Kidney epithelial cell (primary cell): ENCODE results near the gene NDC1. TPM values are rescaled to one million over a fixed set of nuclear protein-coding genes. Genes with fewer than 3 reads are reported as not detected.
"Not testable (repeated sequence)": the region's sequence is repeated elsewhere in the genome, so short reads cannot be mapped to it uniquely, and the experiment has no call there.

Experiments
- DNase-seq: peaks from one replicate; pipeline ENCODE4 v3.0.0-alpha.2; 2010; ENCODE audit warnings: low read depth
- H3K27me3 ChIP-seq: 2 replicates; pipeline ENCODE4 v1.6.0; 2011; ENCODE audit warnings: low read length; ENCODE audit not compliant: control insufficient read depth, insufficient read depth
- H3K36me3 ChIP-seq: 2 replicates; pipeline ENCODE4 v1.5.1; 2011; ENCODE audit warnings: low read length; ENCODE audit not compliant: control insufficient read depth, insufficient read depth
- H3K4me3 ChIP-seq: 2 replicates; pipeline ENCODE4 v1.5.1; 2011; ENCODE audit warnings: low read depth, mild to moderate bottlenecking, control low read depth, low read length
- total RNA-seq: library from RNA; depleted of rRNA; stranded (reverse); fragments of >200 nt; gene quantifications from 2 replicates; pipeline ENCODE4 v1.2.3, GENCODE V29; 2015
- TF ChIP-seq, protein P1 (sequence below): IDR thresholded peaks from 2 replicates; pipeline ENCODE4 v1.5.1; 2011; ENCODE audit warnings: mild to moderate bottlenecking, moderate library complexity, low read length, control low read depth, inconsistent platforms; ENCODE audit not compliant: insufficient read depth, poor library complexity, severe bottlenecking

Gene NDC1
- total RNA-seq, 1 donor from 2014 or later, result 22.8 TPM

DNA sequence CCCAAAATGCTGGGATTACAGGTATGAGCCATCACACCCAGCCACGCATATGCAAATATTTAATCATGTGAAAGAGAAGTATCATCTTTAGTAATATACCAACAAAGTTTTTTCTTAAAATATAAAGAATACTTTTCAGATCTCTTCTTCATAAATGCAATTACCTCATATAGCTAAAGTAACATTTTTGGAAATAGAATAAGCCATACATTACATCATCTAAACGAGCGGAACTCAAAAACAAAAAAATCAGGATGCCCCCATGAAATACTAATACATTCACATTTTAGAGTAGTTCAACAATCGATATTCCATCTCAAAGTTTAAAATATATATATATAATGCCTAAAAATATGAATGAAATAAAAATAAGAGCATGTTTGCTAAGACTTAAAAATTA is 4.7 kb downstream of the NDC1 start:
- H3K4me3 ChIP-seq, result no peak overlapping the region
- H3K27me3 ChIP-seq, result no peaks in the 10 kb centered on the region
- TF ChIP-seq, protein P1, sequence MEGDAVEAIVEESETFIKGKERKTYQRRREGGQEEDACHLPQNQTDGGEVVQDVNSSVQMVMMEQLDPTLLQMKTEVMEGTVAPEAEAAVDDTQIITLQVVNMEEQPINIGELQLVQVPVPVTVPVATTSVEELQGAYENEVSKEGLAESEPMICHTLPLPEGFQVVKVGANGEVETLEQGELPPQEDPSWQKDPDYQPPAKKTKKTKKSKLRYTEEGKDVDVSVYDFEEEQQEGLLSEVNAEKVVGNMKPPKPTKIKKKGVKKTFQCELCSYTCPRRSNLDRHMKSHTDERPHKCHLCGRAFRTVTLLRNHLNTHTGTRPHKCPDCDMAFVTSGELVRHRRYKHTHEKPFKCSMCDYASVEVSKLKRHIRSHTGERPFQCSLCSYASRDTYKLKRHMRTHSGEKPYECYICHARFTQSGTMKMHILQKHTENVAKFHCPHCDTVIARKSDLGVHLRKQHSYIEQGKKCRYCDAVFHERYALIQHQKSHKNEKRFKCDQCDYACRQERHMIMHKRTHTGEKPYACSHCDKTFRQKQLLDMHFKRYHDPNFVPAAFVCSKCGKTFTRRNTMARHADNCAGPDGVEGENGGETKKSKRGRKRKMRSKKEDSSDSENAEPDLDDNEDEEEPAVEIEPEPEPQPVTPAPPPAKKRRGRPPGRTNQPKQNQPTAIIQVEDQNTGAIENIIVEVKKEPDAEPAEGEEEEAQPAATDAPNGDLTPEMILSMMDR, result no peak
- no peak for DNase-seq
- H3K36me3 ChIP-seq, result no peaks in the 10 kb centered on the region

DNA sequence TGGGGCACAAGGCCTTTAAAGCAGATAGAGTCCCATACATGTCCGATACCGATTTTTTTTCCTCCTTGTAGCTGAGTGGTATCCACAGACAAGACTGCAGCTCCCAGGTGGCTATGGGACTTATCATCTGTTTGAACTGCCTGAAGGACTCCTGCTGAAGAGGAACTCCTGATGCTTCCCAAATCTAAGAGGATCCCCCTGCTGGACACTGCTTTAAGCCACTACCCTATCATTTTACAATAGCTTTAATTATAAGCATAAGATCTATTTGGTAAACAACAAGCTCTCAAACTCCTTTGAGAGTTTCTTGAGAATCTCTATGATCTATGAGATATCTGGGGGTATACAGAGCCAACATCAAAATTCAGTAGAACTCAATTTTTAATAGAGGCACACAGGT is 11.7 kb downstream of the NDC1 start:
- TF ChIP-seq, protein P1, result no peak
- DNase-seq, result no peak
- Histone ChIP-seq H3K4me3 (no peak overlapping the region), H3K27me3 (no peaks in the 10 kb centered on the region), H3K36me3 (no peaks in the 10 kb centered on the region)

DNA sequence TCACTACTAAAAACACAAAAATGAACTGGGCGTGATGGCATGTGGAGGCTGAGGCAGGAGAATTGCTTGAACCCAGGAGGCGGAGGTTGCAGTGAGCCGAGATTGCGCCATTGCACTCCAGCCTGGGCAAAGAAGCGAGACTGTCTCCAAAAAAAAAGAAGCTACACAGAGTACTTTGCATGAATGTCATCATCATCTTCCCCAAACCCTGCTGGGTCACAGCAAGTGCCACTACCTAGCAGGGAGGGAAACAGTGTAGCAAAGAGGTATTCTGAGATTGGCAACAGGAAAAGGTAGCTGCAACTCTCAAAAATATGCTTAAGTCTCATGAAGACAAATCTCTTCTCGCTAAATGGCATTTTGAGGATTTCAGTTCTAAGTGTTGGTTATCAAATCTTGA is 12.8 kb downstream of the NDC1 start:
- TF ChIP-seq, protein P1, result no peak
- DNase-seq, result no peak
- Histone ChIP-seq H3K27me3 (no peaks in the 10 kb centered on the region), H3K36me3 (no peaks in the 10 kb centered on the region), H3K4me3 (no peak overlapping the region)

DNA sequence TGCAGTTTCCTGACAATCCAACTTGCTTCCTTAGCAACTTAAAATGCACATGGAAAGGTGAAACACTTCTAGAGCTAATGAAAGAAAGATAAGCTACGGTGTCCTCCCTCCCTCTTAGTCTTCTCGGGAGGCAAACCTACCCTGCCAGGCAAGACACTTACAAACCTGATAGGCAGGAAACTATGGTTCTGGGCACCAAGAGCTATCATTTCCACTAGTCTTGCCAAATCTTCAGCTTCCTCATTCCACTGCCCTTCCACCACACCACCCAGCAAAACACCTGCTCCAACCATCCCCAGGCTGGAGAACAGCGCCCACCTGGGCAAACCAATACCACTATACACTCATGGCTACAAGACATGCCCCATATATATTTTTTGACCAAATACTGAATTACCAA is 15.2 kb downstream of the NDC1 start:
- Histone ChIP-seq H3K27me3 (no peaks in the 10 kb centered on the region), H3K4me3 (no peak overlapping the region), H3K36me3 (no peaks in the 10 kb centered on the region)
- TF ChIP-seq, protein P1, result no peak
- no peak for DNase-seq

DNA sequence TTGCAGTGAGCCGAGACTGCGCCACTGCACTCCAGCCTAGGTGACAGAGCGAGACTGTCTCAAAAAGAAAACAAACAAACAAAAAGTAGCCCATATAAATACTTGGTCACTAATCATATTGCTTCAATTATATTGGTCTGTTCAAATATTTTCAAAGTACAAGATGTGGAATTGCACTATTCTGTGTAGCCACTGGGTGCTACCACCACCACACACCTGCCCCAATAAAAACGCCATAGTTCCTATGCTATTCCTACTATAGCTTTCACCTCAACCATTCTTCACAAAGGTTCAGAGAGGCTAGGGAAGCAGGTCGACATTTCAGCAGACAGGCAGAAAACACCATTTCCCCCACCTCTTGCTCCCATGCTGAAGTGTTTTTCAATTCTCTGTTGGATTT is 16.7 kb downstream of the NDC1 start:
- DNase-seq, result no peak
- H3K36me3 ChIP-seq, result no peaks in the 10 kb centered on the region
- TF ChIP-seq, protein P1, result no peak
- no peaks in the 10 kb centered on the region for H3K27me3 ChIP-seq
- no peak overlapping the region for H3K4me3 ChIP-seq

DNA sequence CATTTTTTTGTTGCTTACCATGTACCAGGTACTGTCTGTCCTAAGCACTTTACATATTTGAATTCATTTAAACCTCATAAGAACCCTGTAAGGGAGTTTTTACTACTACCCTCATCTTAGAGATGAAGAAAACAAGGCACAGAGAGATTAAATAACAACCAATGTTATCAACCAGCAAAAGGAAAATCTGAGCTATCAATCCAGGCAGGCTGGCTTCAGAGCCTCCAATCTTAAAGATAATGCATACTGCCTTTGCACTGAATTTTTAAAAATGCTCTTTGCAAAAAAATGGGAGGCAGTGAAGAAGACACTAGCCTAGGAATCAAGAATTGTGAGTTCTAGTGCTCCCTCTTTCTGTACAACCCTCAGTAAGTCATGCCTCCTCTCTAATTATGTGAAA is 18.7 kb downstream of the NDC1 start:
- Histone ChIP-seq H3K4me3 (no peak overlapping the region), H3K36me3 (no peaks in the 10 kb centered on the region), H3K27me3 (no peaks in the 10 kb centered on the region)
- no peak for DNase-seq
- TF ChIP-seq, protein P1, result no peak

DNA sequence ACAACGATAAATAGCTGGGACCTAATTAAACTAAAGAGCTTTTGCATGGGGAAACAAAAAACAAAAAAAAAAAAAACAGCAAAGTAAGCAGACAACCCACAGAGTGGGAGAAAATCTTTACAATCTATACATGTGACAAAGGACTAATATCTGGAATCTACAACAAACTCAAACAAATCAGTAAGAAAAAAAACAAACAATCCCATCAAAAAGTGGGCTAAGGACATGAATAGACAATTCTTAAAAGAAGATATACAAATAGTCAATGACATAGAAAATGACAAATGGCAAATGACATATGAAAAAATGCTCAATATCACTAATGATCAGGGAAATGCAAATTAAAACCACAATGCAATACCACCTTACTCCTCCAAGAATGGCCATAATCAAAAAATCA is 21.5 kb downstream of the NDC1 start:
- not testable (repeated sequence) for H3K4me3 ChIP-seq, H3K27me3 ChIP-seq, DNase-seq, H3K36me3 ChIP-seq

DNA sequence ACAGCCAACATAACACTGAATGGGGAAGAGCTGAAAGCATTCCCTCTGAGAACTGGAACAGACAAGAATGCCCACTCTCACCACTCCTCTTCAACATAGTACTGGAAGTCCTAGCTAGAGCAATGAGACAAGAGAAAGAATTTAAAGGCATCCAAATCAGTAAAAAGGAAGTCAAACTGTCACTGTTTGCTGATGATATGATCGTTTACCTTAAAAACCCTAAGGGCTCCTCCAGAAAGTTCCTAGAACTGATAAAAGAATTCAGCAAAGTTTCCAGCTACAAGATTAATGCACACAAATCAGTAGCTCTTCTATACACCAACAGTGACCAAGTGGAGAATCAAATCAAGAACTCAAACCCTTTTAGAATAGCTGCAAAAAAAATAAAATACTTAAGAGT is 22.6 kb downstream of the NDC1 start:
- DNase-seq, H3K4me3 ChIP-seq, H3K36me3 ChIP-seq, H3K27me3 ChIP-seq: not testable (repeated sequence)
